ENCODE results near the gene SEC24B. TPM values are rescaled to one million over a fixed set of nuclear protein-coding genes. Genes with fewer than 3 reads are reported as not detected.
"Not testable (repeated sequence)": the region's sequence is repeated elsewhere in the genome, so short reads cannot be mapped to it uniquely, and the experiment has no call there.

Gene SEC24B
- total and polyA plus RNA-seq, 12 donors: 7.3 to 34.1 (median 29.6) TPM

DNA sequence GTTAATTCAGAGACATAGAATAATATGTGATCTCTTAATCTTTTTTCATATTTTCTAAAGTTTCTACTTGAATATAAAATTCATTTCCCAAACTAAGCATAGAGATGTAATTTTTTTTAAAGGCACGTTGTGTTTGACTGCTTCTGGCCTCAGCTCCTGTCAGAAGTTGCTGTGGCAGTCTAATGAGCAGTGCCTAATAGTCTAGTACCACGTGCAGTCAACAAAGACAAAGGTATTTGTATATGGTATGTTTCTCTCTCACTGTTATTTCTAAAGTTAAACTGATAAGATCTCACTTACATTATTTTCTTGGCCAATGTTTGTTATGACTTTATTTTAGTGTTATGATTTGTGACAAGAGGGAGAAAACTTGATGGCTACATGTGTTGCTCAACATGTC, 77.8 kb downstream of the SEC24B start:
- Histone ChIP-seq H3K4me1 (no peaks in the 10 kb centered on the region), H3K4me3 (no peak overlapping the region), H3K27ac (no peak overlapping the region), H3K27me3 (no peaks in the 10 kb centered on the region), H3K36me3 (peaks cover 0 to 100% (median 26%) of the 10 kb centered on the region in 9 donors), H3K9me3 (no peaks in the 10 kb centered on the region)
- intact Hi-C loops (cut with DNase I): loop anchor here in 1 of 10 donors (10.0 kb wide), 1 partner anchor 77 kb away; the partner anchor contains the start of gene SEC24B
- 32 to 33% methylated on average over 2 of the region's 2 CpGs for WGBS, 2 donors
- TF ChIP-seq, protein P1, sequence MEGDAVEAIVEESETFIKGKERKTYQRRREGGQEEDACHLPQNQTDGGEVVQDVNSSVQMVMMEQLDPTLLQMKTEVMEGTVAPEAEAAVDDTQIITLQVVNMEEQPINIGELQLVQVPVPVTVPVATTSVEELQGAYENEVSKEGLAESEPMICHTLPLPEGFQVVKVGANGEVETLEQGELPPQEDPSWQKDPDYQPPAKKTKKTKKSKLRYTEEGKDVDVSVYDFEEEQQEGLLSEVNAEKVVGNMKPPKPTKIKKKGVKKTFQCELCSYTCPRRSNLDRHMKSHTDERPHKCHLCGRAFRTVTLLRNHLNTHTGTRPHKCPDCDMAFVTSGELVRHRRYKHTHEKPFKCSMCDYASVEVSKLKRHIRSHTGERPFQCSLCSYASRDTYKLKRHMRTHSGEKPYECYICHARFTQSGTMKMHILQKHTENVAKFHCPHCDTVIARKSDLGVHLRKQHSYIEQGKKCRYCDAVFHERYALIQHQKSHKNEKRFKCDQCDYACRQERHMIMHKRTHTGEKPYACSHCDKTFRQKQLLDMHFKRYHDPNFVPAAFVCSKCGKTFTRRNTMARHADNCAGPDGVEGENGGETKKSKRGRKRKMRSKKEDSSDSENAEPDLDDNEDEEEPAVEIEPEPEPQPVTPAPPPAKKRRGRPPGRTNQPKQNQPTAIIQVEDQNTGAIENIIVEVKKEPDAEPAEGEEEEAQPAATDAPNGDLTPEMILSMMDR (IDR thresholded peaks at IDR 0.05): no peak
- ATAC-seq: no peak
- no peak for DNase-seq

DNA sequence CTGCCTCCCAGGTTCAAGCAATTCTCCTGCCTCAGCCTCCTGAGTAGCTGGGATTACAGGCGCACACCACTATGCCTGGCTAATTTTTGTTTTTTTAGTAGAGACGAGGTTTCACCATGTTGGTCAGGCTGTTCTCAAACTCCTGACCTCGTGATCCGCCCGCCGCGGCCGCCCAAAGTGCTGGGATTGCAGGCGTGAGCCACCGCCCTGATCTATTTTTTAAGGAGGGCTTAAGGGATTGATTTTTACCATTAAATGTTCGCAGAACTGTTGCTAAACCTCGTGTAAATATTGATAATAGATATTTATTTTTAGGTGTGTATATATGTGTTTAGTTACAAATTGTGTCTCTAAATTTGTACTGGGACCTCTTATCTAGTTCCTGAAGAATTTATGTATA, 79.8 kb downstream of the SEC24B start:
- ATAC-seq, H3K4me1 ChIP-seq, H3K27ac ChIP-seq, DNase-seq, H3K4me3 ChIP-seq, H3K27me3 ChIP-seq, H3K9me3 ChIP-seq: not testable (repeated sequence)
- WGBS, 2 donors: 97 to 98% methylated on average over 12 of the region's 12 CpGs
- peaks cover 0 to 100% (median 32%) of the 10 kb centered on the region in 9 donors for H3K36me3 ChIP-seq
- intact Hi-C loops (cut with DNase I): loop anchor here in 1 of 10 donors (10.0 kb wide), 1 partner anchor 79 kb away; the partner anchor contains the start of gene SEC24B

DNA sequence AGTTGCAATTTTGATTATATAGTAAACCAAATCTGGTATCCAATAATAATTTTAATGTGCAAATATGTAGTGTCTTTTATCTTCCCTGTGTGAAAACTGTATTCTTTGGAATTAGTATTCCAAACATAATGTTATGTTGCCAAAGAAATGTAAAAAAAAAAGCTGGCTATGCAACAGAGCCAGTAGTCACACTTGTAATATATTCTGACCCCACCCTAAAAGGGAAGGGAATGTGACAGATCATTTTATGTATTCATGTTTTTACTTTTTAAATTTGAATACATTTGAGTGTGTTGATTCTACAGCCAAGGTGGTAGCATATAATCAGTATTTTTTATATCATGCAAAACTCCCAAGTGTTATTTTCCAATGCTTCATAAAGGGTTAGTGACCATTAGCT, 98.6 kb downstream of the SEC24B start:
- Histone ChIP-seq H3K27ac (no peak overlapping the region), H3K9me3 (no peaks in the 10 kb centered on the region), H3K4me3 (no peak overlapping the region), H3K4me1 (no peaks in the 10 kb centered on the region), H3K27me3 (no peaks in the 10 kb centered on the region), H3K36me3 (peaks cover 0 to 100% (median 87%) of the 10 kb centered on the region in 9 donors)
- ATAC-seq (no peak), DNase-seq (no peak)
- intact Hi-C loops (cut with DNase I): no loop called here
- TF ChIP-seq, protein P1 (IDR thresholded peaks at IDR 0.05): no peak

DNA sequence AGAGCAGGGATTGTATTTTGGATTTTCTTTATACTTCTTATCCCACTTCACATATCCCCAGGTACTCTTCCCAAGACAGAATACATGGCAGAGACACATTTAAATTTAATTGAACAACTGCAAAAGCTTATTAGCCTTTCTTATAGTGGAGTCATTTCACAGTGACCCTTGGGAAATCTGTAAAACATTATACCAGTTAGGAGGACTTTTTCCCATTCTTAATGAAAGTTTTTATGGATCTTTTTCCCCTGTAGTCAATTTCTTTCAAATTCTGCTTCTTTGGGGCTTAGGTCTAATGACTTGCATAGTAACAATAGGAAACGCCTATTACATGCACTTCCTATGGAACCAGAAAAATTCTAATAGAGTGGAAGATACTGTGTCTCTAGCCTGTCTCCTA, 111.8 kb downstream of the SEC24B start:
- H3K36me3 ChIP-seq: peaks cover 0 to 62% (median 6%) of the 10 kb centered on the region in 9 donors
- H3K27ac ChIP-seq: no peak overlapping the region
- intact Hi-C loops (cut with DNase I): loop anchor here in 2 of 10 donors (10.0 kb wide), 2 partner anchors 111 to 269 kb away; partner anchors contain the start of genes GAR1 (in 1 of the 2) and SEC24B (in 1 of the 2)
- ATAC-seq (no peak), DNase-seq (no peak)
- WGBS, 2 donors: 94 to 97% methylated on average over 1 of the region's 1 CpG
- no peak overlapping the region for H3K4me3 ChIP-seq
- TF ChIP-seq, protein P1 (IDR thresholded peaks at IDR 0.05): no peak
- no peaks in the 10 kb centered on the region for H3K27me3 ChIP-seq
- peaks cover 0 to 11% (median 0%) of the 10 kb centered on the region in 11 donors for H3K9me3 ChIP-seq
- H3K4me1 ChIP-seq: peaks cover 0 to 20% (median 0%) of the 10 kb centered on the region in 9 donors

DNA sequence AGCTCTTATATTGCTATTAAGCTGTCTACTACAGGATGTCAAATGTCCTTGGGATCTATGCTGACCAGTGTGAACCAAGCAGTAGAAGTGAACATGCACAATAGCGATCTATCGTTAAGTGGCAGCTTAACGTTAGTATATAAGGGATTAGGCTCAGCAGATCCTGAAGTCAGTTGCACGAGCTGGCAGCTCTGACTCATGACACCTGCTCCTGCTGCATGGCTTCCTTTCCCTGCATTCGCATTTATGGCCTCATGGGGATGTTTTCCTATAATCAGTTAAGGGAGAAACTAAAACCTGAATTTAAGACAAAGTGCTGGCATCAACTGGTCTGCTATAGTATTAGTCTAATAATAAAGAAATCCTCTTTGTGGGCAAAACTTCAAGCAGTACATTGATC, 113.8 kb downstream of the SEC24B start:
- 91% methylated on average over 5 of the region's 5 CpGs for WGBS, 2 donors
- Histone ChIP-seq H3K36me3 (peaks cover 0 to 43% (median 0%) of the 10 kb centered on the region in 9 donors), H3K4me1 (peaks cover 0 to 20% (median 0%) of the 10 kb centered on the region in 9 donors), H3K9me3 (peaks cover 0 to 11% (median 0%) of the 10 kb centered on the region in 11 donors), H3K27ac (no peak overlapping the region), H3K27me3 (no peaks in the 10 kb centered on the region), H3K4me3 (no peak overlapping the region)
- ATAC-seq: no peak
- TF ChIP-seq, protein P1 (IDR thresholded peaks at IDR 0.05): no peak
- intact Hi-C loops (cut with DNase I): loop anchor here in 2 of 10 donors (10.0 kb wide), 2 partner anchors 113 to 267 kb away; partner anchors contain the start of genes GAR1 (in 1 of the 2) and SEC24B (in 1 of the 2)
- DNase-seq: no peak

Data from heart right ventricle (tissue), 16 donors.